Stimulated activated naive CD4-positive, alpha-beta T cell (primary cell): ENCODE data around the gene SPDYE3.
"Not testable (repeated sequence)": the region's sequence is repeated elsewhere in the genome, so short reads cannot be mapped to it uniquely, and the experiment has no call there.

ENCODE experiments used
- DNase-seq, 6 experiments: peaks; one replicate each; lab custom pipeline; 2025; lab: John Stamatoyannopoulos, UW

The SPDYE3 gene, protein sequence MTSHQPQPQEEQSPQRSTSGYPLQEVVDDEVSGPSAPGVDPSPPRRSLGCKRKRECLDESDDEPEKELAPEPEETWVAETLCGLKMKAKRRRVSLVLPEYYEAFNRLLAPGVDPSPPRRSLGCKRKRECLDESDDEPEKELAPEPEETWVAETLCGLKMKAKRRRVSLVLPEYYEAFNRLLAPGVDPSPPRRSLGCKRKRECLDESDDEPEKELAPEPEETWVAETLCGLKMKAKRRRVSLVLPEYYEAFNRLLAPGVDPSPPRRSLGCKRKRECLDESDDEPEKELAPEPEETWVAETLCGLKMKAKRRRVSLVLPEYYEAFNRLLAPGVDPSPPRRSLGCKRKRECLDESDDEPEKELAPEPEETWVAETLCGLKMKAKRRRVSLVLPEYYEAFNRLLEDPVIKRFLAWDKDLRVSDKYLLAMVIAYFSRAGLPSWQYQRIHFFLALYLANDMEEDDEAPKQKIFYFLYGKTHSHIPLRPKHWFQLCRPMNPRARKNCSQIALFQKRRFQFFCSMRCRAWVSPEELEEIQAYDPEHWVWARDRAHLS

DNA sequence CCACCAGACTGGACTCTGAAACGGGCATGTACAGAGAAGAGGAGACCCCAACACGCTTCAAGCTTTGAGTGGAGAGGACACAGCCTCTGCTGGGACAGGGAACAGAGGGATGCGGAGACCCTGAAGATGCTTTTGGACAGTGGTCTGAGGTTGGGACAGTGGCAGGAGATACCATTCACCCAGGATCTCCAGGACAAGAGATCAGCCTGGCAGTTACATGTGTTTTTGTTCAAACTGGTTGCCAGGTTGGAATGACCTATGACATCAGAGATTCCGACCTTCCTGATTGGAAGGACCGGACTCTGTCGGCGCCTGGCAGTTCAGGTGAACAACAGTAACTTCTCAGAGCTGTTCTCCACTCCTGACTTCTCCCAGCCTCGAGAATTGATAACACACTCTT is at the start of gene SPDYE3:
Gene SPDYE3 (plus strand): TSS at position 301 of the 400 bp plus-strand sequence. CDS start 184 bp downstream, outside the sequence.
- DNase-seq, result not testable (repeated sequence)

DNA sequence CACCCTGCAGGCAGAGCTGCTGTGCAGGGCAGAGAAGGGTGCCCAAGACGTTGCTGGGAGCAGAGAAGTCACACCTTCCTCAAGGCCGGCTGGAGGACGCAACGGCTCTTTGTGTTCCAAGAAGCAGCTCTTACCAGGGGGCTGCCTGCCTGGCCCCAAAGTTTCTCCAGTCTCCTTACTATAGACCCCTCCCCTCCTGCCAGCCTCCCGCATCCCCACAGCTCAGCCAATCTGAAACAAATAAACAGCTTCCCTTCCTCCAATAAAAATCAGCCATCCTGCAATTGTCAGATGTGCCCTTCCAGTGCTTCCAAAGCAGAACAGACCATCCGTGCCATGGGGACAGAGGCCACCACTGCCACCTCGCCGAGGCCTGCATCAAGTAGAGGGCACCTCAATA is 47.5 kb upstream of the SPDYE3 start:
- not testable (repeated sequence) for DNase-seq

DNA sequence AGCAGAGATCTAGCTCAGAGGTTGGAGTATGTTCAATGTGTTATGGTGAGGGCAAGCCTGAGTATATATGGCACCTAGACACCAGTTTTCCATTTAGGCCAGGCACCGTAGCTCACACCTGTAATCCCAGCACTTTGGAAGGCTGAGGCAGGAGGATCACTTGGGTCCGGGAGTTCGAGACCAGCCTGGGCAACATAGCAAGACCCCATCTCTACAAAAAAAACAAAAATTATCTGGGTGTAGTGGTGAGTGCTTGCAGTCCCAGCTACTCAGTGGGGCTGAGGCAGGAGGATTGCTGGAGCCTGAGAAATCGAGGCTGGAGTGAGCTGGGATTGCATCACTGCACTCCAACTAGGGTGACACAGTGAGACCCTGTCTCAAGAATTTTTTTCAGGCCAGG is 44.6 kb upstream of the SPDYE3 start:
- not testable (repeated sequence) for DNase-seq

DNA sequence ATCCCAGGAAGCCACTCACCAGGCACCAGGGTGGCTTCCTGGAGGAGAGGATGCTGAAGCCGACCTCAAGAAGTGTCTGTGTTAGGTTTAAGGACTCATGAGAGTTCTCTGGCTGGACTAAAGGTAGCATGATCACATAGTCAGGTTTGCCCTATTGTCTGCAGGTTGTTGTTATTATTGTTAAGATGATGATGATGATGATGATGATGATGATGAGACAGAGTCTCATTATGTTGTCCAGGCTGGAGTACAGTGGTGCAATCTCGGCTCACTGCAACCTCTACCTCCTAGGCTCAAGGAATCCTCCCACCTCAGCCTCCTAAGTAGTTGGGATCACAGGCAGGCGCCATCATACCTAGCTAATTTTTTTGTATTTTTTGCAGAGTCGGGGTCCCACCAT is 43.3 kb upstream of the SPDYE3 start:
- not testable (repeated sequence) for DNase-seq

DNA sequence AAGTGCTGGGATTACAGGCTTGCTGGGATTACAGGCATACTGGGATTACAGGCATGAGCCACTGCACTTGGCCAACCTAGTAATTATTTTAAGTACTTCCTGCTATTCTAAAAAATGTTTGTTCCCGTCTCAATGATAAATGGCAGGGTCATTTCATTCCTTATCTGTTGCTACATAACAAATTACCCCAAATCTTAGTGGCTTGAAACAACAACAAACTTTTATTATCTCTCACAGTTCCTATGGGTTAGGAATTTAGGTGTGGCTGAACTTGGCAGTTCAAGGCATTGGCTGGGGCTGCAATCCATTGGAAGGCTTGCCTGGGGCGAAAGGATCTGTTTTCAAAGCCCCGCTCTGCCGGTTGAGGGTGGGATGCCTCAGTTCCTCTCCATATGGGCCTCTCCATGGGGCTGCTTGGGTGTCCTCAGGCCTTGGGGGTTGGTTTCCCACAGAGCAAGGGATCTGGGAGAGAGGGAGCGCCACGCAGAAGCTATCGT is 42.8 kb upstream of the SPDYE3 start:
- DNase-seq, result not testable (repeated sequence)

DNA sequence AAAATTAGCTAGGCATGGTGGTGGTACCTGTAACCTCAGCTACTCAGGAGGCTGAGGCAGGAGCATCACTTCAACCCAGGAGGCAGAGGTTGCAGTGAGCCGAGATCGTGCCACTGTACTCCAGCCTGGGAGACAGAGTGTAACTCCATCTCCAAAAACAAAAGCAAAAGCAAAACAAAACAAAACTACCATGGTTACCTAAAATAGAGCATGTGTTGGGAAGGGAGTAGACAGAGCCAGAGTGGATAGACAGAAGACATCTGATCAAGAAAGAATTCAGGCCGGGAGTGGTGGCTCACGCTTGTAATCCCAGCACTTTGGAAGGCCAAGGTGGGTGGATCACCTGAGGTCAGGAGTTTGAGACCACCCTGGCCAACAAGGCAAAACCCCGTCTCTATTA is 41.7 kb upstream of the SPDYE3 start:
- not testable (repeated sequence) for DNase-seq

DNA sequence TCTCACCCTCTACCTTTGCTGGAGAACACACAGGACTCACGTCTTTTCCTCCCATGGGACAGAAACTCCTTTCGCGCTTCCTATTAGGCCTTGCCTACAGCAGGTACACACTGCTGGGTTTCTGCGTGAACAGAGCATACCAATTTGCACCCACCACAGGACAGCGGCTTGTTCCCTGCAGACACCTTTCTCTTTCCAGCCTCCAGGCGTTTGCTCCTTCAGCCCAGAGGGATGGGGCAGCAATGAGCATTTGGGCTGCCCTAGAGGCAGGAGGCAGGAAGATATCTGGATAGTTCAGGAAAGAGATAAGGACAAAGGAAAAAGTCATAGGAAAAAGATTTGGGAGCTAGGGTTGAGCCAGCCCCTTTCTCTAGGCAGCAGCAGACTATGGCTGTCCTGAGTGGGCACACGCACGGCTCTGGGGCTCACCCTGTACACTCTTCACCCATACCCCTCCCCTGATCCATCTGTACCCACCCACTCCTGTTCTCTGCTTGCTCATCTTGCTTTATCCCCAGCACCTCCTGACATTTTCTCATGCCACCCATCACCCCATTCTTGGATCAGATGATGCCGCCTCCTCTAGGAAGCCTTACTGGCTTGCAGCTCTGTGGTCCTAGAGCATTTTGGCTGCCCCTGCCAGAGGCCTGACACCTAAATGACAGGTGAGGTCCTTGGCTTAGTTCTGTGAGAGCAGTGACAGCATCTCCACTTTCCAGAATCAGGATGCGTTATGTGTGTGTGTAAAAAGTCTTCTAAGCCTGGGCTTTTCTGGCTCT is 40.7 kb upstream of the SPDYE3 start:
- DNase-seq, result no peak

DNA sequence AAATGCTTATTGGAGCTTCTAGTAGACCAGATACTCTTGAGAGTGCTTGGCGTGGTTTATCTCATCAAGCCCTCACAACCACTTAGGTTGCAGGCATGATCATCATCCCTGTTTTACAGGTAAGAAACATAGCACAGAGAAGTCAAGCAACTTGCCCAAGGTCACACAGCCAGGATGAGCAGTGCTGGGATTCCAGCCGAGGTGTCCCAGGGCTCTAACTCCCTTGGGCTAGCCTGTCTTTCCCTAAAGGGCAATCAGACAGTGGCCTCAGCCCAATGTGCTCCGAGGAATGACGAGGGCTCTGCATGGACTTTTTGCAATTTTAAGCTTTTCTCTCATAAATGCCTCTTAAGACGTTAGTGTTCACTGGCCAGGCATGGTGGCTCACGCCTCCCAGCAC is 39.9 kb upstream of the SPDYE3 start:
- DNase-seq, result no peak

DNA sequence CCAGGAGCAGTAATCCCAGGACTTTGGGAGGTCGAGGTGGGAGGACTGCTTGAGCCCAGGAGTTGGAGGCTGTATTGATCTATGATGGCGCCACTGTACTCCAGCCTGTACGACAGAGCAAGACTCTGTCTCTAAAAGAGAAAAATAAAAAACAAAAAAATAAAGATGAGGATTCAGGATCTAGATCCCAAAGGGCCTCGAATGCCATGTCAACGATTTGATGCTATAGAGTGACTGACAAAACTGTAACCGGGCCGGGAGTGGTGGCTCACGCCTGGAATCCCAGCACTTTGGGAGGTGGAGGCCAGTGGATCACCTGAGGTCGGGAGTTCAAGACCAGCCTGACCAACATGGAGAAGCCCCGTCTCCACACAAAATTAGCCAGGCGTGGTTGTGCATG is 38.6 kb upstream of the SPDYE3 start:
- not testable (repeated sequence) for DNase-seq

DNA sequence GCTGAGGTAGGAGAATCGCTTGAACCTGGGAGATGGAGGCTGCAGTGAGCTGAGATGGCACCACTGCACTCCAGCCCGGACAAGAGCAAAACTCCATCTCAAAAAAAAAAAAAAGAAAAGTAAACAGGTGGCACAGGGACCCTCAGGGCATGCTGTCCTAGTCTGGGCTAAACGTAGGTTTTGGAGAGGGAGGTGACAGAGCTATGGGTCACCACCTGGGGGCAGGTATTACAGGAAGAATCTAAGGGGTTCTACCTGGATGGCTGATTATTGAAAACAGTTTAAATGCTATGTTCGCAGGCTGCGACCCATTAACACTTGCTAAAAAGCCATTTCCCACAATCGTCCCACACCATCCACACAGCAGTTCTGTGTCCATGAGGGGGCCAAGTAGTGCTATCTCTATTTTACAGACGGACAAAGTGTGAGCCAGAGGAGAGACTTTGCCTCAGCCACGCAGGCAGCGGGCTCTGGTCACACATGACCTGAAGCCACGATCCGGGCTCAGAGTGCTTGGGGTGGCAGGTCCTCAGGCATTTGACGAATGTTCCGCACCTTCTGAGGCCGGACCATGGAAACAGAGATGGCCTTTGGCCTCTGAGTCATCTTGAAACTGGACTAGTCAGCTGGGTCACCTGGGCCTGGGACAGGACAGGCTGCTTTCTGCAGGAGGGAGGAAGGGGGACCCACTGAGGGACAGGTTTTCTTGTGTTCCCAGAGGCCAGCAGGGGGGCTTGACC is 38.0 kb upstream of the SPDYE3 start:
- not testable (repeated sequence) for DNase-seq

DNA sequence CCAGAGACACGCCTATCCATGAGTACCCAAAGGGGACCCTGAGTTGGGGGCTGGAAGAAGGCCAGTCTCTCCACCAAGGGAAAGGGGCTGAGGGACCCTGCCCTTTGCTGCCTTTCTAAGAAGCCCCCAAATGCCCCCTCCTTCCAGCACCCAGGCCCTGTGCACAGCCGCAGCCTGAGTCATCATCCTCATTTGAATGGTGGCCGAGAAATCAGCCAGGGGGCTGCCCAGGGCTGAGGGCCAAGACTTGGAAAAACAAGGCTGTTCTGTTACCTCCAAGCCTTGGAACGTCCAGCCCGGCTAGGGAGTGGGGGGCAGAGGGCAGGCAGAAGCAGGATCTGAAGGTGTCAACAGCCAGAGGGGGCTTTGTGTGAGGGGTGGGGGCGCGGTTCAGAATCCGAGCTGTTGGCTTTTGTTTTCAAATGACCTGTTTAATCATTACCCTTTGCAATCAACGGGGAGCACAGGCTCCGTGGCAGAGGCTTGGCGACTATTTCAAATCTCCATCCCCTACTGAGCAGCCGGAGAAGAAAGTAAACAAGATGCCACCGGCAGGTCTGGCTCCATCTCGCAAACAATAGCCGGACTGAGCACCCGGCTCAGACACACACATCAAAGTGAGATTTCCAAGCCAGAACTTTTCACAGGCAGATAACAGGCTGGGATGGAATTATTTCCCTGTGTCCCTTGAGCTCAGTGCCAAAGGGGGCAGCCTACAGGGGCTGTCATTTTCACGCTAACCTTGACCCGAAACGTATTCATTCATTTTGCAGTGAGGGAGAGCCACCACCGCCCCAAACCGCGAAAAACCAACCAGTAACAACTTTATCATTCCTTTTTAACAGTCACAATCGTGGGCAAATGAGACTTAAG is 37.2 kb upstream of the SPDYE3 start:
- not testable (repeated sequence) for DNase-seq

DNA sequence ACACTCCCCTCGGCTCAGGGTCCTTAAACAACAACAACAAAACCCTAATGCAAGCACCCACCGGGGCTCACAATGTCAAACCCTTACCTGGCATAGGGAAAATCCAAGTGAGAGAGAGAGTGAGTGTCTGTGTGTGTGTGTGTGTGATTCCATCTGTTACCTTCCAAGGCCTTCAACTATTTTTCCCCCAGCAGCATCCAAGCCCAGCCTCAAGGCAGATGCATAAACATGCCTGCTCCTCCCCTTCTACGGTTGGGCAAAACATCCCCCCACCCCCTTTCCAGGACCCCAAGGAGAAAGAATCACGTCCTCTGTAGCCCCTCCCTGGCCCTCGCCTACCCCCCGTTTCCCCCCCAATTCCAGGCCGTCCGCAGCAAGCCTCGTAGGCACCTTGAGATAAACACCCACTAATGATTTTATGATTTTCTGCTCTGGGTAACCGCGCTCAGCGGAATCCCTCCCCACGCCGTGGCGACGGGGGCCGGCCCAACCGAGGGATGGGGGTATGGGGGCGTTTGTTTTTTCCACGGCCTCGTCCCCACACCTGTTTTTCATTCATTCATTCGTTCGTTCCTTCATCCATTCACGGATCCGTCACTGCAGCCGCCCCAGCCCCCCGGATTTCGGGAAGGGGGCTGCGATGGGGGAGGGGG is 36.4 kb upstream of the SPDYE3 start:
- DNase-seq, result not testable (repeated sequence)

DNA sequence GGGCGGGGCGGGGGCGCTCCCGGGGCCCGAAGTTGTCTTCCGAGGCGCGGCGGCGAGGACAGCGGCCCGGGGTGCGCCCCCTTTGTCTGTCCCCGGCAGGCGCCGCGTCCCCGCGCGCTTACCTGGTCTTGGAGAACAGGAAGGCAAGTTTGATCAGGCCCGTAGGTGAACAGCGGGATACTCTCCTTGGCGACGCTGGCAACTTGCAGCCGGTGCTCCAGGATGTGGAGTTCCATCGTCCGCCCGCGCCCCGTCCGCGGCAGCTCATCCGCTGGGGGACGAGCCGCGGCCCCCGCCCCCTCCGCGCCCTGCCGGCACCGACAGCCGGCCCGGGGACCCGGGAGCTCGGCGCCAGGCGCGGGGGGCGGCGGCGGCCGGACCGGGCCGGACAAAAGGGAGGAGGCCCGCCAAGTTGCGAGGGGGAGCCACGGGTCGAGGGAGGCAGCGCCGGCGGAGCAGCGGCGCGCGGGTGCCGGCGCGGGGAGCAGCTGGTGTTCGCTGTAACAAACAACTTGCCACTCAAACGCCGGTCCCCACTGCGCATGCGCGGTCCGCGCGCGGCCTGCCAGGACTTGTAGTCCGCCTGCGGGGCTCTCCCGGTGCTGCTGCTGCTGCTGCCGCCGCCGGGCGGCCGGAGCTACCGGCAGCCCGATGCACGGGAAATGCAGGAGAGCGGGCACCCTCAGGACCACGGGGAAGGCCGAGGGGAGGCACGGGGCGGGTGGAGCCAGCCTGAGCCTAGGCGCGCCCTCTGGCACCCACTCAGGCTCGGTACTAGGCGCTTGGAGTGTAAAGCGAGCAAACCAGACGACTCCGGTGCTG is 35.6 kb upstream of the SPDYE3 start:
- DNase-seq, result peak; percentile 88 to 98 (median 98)

DNA sequence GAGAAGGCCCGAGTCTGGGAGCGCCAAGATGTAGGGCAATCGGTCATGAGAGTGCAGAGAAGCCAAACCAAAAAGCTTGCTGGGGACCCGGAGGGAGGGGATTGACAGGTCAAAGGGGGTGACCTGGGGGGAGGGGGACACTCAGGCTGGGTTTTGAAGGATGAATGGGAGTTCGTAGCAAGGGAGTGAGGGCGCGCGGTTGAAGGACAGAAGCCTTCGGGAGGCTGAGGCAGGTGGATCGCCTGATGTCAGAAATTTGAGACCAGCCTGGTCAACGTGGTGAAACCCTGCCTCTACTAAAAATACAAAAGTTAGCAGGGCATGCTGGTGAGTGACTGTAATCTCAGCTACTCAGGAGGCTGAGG is 35.0 kb upstream of the SPDYE3 start:
- not testable (repeated sequence) for DNase-seq

DNA sequence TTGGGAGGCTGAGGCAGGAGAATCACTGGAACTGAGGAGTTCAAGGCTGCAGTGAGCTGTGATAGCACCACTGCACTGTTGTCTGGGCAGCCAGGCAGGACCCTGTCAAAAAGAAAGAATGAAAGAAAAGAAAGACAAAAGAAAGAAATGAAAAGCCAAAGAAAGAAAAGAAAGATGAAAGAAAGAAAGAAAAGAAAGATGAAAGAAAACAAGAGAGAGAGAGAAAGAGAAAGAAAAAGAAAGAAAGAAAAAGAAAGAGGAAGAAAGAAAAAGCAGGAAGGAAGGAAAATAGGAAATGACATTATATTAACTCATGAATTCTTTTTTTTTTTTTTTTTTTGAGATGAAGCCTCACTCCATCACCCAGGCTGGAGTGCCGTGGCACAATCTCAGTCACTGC is 32.4 kb upstream of the SPDYE3 start:
- no peak for DNase-seq

DNA sequence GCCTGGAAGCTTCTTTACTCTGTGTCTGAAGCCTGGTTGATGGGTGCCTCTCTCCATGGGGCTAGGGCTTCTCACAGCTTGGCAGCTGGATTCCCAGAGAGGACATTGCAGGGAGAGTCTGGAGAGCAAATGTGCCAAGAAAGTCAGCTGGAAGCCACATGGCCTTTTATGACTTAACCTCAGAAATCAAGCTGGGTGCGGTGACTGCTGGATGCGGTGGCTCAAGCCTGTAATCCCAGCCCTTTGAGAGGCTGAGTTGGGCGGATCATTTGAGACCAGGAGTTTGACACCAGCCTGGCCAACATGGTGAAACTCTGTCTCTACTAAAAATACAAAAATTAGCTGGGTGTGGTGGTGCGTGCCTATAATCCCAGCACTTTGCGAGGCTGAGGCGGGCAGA is 31.4 kb upstream of the SPDYE3 start:
- not testable (repeated sequence) for DNase-seq

DNA sequence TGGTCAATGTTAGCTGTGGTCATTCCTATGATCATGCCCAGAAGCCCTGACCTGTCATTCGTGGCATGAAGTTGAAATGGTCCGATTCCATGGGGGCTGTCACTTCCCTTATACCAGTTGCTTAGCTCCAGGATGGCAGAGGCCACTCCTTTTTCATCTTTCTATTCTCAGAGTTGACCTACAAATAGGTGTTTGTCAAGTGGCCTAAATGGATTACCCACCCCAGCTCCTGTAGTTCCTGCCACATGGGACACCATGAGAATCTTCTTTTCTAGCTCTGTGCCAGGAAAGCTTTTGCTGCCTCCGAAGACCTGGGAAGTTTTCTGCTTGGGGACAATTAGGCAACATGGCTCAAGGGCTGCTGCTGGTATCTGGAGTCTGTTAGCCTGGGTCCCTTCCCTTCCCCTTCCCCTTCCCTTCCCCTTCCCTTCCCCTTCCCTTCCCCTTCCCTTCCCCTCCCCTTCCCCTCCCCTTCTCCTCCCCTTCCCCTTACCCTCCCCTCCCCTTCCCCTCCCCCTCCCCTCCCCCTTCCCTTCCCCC is 25.4 kb upstream of the SPDYE3 start:
- not testable (repeated sequence) for DNase-seq

DNA sequence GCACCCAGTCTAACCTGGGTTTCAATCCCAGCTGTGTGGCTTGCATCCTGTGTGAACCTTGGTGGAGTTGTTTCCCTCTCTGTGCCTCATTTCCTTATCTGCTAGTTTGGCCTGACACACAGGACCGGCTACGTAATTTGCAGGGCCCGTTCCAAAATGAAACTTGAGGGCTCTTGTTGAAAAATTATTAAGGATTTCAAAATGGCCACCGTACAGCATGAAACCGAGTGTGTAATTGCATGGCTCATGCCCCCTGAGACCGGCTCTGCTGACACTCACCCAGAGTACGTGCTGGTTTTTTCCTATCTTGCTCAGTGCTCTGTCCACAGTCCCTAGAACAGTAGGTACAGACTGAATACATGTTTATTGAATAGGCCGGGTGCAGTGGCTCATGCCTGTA is 24.4 kb upstream of the SPDYE3 start:
- DNase-seq, result not testable (repeated sequence)
